Fibroblast of skin of right biceps (primary cell): ENCODE data around the gene NTSR1.
A peak's percentile ranks its signal among the peaks of the same experiment; 100 is the strongest.

ENCODE experiments used
- DNase-seq: peaks from one replicate; pipeline ENCODE4 v3.0.0-alpha.2; 2013

NTSR1 gene

DNA sequence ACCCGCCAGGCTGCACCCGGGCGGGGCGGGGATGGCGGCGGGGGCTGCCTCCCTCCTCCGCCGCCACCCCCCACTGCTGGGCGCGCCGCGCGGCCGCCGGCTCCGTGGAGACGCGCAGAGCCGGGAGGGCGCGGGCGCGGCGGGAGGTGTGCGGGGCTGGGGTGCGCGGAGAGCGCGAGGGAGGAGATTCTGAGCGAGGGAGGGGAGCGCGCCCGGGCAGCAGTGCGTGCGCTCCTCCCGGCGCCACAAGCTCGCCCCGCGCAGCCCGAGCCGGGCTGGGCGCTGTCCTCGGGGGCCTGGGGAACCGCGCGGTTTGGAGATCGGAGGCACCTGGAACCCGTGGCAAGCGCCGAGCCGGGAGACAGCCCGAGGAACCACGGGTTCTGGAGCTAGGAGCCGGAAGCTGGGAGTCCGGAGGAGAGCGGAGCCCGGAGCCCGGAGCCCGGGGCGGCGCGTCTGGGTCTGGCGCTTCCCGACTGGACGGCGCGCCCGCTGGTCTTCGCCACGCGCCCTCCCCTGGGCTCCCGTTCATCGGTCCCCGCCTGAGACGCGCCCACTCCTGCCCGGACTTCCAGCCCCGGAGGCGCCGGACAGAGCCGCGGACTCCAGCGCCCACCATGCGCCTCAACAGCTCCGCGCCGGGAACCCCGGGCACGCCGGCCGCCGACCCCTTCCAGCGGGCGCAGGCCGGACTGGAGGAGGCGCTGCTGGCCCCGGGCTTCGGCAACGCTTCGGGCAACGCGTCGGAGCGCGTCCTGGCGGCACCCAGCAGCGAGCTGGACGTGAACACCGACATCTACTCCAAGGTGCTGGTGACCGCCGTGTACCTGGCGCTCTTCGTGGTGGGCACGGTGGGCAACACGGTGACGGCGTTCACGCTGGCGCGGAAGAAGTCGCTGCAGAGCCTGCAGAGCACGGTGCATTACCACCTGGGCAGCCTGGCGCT lies at the start of gene NTSR1:
NTSR1 (plus strand) TSS at position 246 of the 946 bp plus-strand sequence; CDS start at position 618, 372 bp downstream.
- DNase-seq = no peak

DNA sequence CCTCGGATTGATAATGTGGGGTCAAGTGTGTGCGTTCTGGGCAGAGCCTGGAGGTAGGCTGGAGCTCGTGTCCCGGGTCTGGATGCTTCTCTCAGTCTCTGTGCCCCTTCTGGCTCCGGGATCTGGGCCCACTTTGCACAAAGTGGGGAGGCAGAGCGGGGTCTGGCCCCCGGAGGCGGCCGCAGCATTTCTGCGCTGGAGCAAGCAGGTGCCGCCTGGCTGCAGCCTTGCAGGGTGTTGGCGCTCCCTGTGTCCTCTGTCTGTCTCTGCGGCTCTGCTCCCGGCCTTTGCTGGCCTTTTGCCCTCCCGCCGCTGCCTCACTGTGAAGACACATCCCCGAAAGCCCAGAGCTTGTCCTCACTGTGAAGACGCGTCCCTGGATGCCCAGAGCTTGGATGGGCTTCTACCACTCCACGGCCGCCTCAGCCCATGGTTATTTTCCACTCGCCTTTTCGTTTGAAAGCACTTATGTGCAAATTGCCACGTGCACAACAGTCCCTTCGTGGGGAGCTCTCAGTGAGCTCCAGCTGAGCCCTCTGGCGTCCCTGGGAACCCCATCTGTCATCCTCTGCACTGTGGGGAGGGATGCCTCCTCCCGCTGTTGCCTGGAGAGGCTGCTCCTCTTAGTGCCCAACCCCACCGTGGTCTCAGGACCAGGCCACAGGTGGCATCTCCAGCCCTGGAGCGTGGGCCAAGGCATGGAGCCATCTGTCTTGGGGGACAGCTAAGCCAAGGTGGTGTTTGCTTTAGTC lies 49.0 kb upstream of the NTSR1 start:
- DNase-seq = no peak

DNA sequence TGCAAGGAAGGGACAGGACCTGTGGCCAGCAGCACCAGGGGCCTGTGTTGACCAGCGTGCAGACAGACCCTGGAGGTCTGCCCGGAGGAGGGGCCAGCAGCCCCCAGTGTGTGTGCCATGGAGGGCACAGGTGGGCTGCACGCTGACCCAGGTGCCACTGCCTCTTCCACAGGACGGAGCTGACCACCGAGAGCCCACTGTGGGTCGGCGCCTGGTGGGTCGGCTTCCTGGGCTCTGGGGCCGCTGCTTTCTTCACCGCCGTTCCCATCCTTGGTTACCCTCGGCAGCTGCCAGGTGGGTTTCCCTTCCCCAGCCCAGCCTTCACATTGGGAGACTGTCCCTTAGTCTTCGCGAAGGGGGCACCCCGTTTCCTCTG lies 48.4 kb upstream of the NTSR1 start:
- no peak for DNase-seq

DNA sequence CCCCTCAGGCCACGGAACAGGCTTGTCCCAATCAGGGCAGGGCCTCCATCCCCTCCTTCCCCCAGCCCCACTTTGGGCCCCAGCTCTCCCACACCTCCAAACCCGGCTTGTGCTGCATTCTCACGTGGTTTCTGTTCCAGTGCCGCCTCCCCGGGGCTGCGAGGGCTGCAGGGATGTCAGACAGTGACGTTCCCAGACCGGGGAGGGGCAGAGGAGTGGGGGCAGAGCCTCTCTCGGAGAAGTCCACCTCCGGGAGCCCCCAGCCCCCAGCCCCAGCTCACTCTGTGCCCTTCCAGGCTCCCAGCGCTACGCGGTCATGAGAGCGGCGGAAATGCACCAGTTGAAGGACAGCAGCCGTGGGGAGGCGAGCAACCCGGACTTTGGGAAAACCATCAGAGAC lies 47.9 kb upstream of the NTSR1 start:
- DNase-seq = no peak

DNA sequence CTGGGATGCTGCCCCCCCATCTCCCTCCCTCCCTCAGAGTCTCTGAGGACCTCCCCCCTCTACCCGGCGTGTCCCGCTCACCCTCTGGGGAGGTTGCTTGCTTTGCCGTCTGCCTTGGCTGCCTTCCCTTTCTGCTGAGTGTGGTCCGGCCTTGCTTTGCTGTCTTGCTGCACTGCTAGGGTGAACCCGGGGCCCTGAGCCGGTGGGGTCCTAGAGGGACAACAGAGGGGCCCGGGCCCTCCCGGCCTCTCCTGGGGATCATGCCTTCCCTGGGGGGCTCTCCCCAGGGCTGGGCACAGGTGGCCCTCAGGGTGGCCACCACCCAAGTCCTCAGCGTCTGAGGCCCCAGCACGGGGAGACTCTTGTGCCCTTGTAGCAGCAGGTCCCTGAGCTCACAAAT lies 47.0 kb upstream of the NTSR1 start:
- DNase-seq = no peak

DNA sequence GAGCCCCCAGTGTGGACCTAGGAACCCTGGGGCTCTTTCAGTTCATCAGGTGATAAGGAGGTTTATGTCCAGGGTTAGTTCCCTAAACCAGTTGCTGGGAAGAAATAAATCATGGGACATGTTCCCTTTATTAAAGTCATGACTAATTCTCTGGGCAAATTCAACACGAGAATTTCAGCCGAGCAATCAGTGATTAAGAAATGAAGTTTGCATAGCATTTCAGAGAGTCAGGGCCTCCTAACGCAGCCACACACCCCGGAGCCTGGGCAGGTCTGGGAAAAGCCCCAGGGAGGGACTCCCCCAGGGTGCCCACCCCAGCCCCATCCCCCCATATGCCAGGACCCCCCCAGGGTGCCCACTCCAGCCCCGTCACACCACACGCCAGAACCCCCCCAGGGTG lies 46.2 kb upstream of the NTSR1 start:
- peak; percentile 74 for DNase-seq

DNA sequence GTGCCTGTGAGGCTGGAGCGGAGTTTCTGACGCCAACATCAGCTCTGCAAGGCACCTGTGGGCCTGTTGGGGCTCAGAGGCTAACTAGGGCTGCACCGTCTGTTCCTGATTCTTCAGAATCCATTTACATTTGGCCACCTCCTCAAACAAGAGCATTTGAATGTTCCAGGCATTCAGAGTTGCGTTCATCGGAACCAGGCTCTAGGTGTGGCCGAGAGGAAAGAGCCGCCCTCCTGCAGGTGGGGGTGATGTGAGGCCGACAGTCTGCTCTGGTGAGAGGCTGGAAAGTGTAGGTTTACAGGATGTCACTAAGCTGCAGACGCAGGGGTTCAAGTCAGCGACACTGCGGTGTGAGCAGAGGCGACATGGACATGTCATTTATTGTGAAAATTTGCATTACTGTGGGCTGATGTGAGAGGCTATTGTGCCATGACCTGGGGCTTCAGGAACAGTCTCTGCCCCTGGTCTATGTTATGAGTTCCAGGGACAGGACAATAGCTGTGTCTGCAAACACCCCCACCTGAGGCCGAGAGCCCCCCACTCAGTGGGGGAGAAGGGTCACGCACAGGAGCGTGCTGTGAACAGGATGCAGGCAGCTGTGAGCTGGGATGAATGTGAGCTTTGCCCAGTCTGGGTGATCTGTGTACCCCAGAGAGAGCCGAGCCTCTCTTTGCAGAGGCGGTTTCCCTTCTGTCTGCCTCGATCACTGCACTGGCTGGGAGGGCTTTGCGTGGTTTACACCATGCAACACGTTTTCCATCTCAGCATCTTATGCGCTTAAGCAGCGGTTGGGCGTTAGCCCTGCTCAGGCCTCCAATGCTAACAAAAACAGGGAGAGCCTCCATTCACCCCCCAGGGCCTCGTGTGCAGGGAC lies 45.3 kb upstream of the NTSR1 start:
- DNase-seq = no peak

DNA sequence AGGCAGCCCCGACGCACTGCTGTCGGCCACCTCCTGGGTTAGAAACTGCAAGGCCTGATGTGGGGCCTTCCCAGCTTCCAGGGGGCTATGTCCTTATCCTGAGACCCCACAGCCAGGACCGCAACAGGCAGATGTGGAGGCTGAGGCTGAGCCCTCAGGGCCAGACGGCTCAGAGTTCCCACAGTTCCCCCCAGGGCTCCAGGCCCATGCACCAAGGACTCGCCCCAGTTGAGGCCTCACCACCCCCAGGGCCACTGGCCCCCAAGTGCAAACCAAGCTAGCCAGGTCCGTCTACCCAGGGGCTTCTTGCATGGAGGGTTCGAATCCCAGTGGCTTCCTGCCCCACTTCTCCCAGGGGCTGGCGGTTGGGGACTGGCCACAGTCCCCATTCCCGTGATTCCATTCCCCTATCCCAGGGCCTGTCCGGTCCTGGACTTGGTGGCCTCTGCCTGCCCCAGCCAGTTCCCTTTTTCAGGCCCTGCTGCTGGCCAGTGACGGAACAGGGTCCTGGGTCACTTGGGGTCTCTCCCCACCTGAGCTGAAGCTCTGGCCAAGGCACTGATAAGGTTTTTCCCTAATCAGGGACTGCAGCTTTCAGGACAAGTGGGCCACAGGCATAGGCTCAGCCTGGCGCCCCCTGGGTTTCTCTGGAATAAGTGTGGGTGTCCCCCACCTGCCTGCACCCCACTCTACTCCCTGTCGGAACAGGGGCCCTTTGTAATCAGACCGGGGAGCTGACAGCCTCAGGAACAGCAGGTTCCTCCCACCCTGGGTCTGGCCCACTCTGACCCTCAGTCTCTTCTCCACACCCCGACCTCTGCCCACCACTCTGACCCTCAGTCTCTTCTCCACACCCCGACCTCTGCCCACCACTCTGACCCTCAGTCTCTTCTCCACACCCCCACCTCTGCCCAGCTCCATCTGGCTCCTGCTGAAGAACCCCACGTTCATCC lies 44.3 kb upstream of the NTSR1 start:
- DNase-seq = no peak

DNA sequence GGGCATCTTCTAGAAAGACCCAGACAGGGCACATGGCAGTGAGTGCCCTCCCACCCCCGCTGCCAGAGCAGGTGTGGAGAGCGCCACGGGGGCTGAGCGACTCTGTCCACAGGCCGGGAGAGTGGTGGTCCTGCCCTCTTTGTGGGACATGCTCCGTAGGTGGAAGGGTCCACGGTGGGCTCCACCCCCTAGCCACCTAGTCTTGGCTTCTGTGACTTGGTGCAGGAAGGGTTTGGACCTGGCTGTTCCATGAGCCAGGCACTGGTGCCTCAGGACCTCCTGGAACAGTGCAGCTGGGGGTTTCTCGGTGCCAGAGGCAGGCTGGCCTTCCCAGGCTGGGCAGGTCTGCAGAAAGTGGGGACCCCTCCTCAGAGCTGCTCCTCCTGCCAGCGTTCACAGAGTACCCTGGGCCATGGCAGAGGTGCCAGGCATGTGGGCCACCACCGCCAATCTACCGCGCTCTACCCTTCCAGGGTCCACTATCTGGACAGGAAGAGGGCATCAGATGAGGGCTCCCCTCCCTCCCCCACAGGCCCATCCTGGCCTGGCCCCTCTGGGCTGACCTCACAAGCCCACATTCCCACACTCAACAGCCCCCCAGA lies 43.4 kb upstream of the NTSR1 start:
- no peak for DNase-seq

DNA sequence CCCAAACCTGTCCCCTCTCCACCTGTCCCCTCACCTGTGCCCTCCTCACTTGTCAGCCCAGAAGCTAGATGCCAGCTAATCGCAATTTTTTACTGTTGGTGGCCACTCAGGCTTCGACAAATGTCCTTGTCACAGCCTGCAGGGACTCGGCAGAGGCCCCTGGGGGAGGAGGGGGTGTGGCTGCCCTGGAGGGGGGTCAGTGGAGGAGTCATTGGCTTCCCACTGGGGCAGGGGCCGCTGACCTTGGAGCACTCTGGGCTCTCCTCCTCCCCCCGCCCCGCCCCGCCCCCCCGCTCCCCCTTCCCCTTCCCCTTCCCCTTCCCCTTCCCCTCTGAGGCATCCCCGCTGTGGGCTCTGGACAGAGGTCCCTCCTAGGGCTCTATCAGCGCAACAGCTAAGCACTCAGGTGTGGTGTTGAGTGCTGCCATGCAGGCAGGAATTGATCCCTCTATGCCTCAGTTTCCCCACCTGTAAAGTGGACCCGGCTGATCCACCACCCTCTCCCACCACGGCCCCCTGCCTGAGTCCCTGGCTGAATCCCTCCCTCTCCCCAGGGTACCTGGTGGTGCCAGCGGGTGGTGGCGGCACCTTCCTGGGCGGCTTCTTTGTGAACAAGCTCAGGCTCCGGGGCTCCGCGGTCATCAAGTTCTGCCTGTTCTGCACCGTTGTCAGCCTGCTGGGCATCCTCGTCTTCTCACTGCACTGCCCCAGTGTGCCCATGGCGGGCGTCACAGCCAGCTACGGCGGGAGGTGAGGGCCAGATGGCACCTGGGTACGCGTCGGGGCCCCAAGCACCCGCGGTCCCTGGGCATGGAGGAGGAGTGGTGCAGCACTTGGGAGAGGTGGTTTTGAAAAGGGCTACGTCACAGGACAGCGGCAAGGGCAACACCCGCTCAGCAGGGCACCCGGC lies 42.6 kb upstream of the NTSR1 start:
- DNase-seq = no peak

DNA sequence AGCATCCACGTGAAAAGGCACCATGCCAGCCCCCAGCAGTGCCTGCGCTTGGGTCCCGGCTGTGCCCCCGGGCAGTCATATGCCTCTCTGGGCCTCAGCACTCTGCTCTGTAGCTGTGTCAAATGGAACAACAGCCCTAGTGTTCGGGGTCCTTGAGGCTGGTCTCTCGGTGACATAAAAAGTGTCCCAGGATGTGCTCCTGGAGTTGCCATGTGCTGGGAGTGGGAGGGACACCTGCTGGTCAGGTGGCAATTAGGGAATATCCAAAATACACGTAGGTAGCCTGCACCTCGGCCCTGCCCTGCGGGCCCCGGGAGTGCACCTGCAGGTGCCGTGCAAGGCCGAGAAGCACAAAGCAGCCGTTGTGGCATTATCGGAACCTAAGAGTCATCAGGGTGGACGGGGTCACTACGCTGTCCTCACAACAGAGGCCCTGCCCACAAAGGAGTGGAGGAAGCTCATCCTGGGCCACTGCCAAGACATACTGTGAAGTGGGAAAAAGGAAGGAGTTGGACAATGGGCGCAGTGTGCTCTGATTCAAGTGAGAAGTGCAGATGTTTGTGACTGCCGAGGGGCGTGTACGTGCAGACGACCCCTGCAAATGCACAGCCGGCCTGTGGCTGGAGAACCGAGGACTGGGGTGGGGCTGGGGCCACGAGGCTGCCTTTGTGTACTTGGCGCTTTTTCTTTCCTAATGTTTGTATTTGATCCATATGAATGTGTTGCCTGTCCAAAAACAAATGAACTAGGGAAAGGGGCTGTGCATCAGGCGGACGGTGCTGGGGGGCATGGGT lies 41.7 kb upstream of the NTSR1 start:
- DNase-seq = no peak

DNA sequence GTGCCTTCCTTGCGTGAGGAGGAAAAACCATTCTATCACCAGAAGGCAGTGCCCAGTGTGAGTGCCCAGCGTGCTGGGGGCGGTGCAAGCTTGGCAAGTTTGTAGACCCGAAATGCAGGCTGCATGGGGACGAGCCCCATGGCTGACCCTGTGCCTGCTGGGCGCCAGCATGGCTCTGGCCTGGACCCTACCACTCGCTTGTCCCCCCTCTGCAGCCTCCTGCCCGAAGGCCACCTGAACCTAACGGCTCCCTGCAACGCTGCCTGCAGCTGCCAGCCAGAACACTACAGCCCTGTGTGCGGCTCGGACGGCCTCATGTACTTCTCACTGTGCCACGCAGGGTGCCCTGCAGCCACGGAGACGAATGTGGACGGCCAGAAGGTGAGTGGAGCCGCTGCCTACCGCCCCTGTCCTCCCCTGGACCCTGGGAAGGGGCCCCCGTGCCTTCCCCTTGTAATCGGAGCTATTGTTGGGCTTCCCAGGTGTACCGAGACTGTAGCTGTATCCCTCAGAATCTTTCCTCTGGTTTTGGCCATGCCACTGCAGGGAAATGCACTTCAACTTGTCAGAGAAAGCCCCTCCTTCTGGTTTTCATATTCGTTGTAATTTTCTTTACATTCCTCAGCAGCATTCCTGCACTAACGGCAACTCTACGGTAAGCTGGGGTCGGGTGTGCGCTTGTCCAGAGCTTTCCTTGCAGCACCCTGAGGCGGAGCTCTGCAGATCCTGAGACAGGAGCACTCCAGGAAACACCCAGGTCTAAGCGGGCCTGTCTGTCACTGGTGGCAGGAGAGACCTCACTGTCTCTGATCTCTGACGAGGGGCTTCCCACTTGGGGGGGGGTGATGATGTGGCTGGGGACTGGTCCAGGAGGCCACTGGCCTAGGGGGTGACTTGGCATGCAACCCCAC lies 40.9 kb upstream of the NTSR1 start:
- DNase-seq = no peak

DNA sequence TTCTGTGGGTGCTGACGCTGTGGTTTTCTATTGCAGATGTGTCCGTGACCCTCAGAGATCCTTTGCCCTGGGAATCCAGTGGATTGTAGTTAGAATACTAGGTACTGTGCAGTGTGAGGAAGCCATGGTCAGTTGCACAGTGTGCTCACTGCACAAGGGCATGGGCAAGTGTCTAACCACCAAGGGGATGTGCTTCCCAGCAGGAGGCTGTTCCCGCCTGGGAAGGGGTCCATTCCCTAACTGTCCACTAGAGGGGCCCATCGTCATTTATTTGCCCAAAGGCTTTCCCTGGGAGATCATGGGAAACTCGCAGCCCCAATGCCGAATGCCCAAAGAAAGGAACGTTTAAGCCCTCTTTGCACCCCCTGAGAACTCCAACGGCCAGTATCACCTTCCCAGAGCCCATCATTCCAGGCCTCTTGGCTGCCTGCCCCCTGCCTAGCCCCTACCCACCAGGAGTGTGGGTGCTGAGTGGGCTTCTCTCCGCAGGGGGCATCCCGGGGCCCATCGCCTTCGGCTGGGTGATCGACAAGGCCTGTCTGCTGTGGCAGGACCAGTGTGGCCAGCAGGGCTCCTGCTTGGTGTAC lies 40.1 kb upstream of the NTSR1 start:
- DNase-seq = peak; percentile 71

DNA sequence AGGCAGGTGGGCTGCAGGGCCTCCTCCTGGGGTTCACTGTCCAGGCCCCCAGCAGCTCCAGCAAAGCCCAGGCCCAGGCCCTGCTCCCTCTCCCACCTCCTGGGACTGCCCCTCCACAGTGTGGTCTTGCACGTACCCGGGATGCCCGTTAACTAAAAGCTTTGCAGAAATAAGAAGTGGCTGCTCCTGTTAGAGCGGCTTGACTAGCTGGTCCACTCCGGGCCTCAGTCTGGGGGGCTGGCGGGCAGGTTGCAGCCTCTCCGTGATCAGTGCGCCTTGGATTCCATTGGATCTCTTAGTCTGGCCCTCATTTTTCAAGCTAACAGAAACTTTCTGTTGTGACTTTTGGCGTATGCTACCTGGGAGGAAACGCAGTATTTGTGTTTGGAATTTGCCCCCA lies 39.4 kb upstream of the NTSR1 start:
- DNase-seq = no peak

DNA sequence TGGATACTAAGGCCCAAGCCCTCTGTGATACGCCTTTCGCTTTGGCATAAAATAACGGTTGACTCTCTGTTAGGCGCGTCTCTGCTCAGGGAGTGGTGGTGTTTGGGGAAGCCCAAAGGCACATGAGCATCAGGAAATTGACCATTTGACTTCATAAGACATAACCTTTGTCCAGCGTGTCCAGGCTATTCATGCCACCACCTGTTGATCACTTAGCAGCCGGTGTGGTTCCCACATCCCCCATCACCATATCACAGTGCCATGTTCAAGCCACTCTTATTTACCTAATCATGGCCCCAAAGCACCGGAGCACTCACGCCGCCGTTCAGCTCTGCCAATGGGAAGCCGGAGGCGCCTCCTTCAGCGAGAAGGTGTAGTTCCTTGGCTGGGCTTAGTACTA lies 38.5 kb upstream of the NTSR1 start:
- no peak for DNase-seq

DNA sequence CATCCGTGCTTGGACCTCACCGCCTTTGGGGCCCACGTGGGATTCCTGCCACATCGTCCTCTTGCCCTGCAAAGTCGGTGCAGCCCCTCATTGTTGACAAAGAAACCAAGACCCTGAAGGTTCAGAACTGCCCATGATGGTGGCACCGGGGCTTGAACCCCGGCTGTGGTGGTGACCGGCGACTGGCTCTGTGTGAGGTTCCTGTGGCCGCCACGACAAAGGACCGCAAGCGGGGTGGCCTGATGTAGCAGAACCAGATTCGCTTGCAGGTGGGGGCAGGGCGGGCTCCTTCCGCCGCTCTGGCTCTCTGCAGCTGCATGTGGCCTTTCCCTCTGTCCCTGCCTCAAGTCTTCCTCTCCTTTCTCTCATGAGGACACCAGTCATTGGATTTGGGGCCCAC lies 37.6 kb upstream of the NTSR1 start:
- DNase-seq = no peak

DNA sequence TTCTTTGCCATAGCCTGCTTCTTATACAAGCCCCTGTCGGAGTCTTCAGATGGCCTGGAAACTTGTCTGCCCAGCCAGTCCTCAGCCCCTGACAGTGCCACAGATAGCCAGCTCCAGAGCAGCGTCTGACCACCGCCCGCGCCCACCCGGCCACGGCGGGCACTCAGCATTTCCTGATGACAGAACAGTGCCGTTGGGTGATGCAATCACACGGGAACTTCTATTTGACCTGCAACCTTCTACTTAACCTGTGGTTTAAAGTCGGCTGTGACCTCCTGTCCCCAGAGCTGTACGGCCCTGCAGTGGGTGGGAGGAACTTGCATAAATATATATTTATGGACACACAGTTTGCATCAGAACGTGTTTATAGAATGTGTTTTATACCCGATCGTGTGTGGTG lies 36.9 kb upstream of the NTSR1 start:
- DNase-seq = no peak

DNA sequence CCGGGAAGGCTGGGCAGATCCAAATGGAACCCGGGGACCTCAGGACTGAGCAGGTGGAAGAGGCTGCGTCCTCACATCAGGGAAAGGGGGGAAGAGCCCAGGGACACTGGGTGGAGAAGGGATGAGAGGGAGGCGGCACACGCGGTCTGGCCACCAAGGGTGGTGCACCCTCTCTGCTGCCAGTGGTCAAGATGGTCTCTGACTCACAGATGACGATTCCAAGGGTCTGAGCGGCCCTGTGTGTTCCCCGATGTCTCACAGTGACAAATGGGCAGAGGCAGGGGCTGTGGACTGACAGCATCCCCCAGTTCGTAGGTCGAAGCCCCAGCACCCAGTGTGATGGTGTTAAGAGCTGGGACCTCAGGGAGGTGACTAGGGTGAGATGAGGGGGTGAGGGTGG lies 34.3 kb upstream of the NTSR1 start:
- no peak for DNase-seq
